GM12878 (cell line): Measurements from ENCODE around the gene FOXJ3. TPM values are rescaled to one million over a fixed set of nuclear protein-coding genes. Genes with fewer than 3 reads are reported as not detected.

ENCODE experiments used
- ATAC-seq: fragments of 200-7000 bp; cut with Tn5 transposase; 3 replicates; pipeline ENCODE4 v1.9.1; 2020; ENCODE audit warnings: mild to moderate bottlenecking, moderate library complexity
- BruUV-seq: library from RNA; stranded (reverse); fragments of 400-500 nt; replicated peaks from 2 replicates; lab custom pipeline; 2021; lab: Mats Ljungman, UMichigan
- CTCF ChIA-PET: fragments of 300-600 bp; sonication (Branson Sonifier 250); formaldehyde crosslinking; extraction: SDS; loops from one replicate; lab custom pipeline; 2021; ENCODE audit warnings: inconsistent platforms; lab: Yijun Ruan, JAX
- POLR2A ChIA-PET: fragments of 350-600 bp; formaldehyde crosslinking; extraction: SDS; loops from one replicate; lab custom pipeline; 2021; ENCODE audit warnings: inconsistent platforms; lab: Charles Lee
- RAD21 ChIA-PET: fragments of 300-600 bp; sonication (Branson Sonifier 250); formaldehyde crosslinking; loops from one replicate; lab custom pipeline; 2023; ENCODE audit warnings: antibody characterized with exemption; ENCODE audit not compliant: unreplicated experiment; lab: Charles Lee
- SMC1A ChIA-PET: fragments of 300-600 bp; sonication (Branson Sonifier 250); formaldehyde crosslinking; loops from one replicate; lab custom pipeline; 2023; ENCODE audit not compliant: unreplicated experiment, uncharacterized antibody; lab: Charles Lee
- DNase-seq: peaks from one replicate; pipeline ENCODE4 v3.0.0-alpha.2; 2011; ENCODE audit warnings: low read depth, low spot score
- FAIRE-seq: peaks from 3 replicates; lab custom pipeline; 2011; peaks lifted over from hg19 to GRCh38; lab: Jason Lieb, UNC
- H2AFZ ChIP-seq: 2 replicates; pipeline ENCODE4 v1.6.0; 2011; ENCODE audit warnings: low read depth, low read length, control low read depth; ENCODE audit not compliant: control insufficient read depth
- H3K27ac ChIP-seq: 2 replicates; pipeline ENCODE4 v1.5.1; 2011; ENCODE audit warnings: control low read depth; ENCODE audit not compliant: control insufficient read depth, insufficient read depth
- H3K27me3 ChIP-seq, 2 experiments: replicated peaks in 1 of 2; 2 replicates each; pipeline versions ENCODE4 v1.6.0 to v1.6.1; 2011; ENCODE audit warnings: low read length in 1 of 2; ENCODE audit not compliant: control insufficient read depth in 2 of 2, insufficient read depth in 2 of 2
- H3K36me3 ChIP-seq, 2 experiments: 2 replicates each; pipeline ENCODE4 v1.5.1; 2011; ENCODE audit warnings: low read length in 1 of 2; ENCODE audit not compliant: control insufficient read depth in 2 of 2, insufficient read depth in 2 of 2
- H3K4me1 ChIP-seq: 2 replicates; pipeline ENCODE4 v1.6.1; 2011; ENCODE audit warnings: mild to moderate bottlenecking, low read length, moderate library complexity, mixed read lengths; ENCODE audit not compliant: control insufficient read depth, insufficient read depth
- H3K4me2 ChIP-seq: 2 replicates; pipeline ENCODE4 v1.6.0; 2011; ENCODE audit warnings: control low read depth; ENCODE audit not compliant: control insufficient read depth, insufficient read depth
- H3K4me3 ChIP-seq: fragments of 200-600 bp; sonication (generic); 2 replicates; pipeline ENCODE4 v1.5.1; 2016
- H3K79me2 ChIP-seq: 2 replicates; pipeline ENCODE4 v1.6.0; 2011; ENCODE audit warnings: low read length; ENCODE audit not compliant: control insufficient read depth, insufficient read depth
- H3K9ac ChIP-seq: 2 replicates; pipeline ENCODE4 v1.8.0; 2011; ENCODE audit warnings: low read length, control low read depth, mixed read lengths; ENCODE audit not compliant: control insufficient read depth, insufficient read depth
- H3K9me3 ChIP-seq: replicated peaks from 3 replicates; pipeline ENCODE4 v1.5.1; 2011; ENCODE audit warnings: mild to moderate bottlenecking, low read length; ENCODE audit not compliant: control insufficient read depth, insufficient read depth
- H4K20me1 ChIP-seq: 2 replicates; pipeline ENCODE4 v1.6.0; 2011; ENCODE audit not compliant: control insufficient read depth, insufficient read depth
- ATF7 ChIP-seq: fragments of 450-650 bp; IDR thresholded peaks from 2 replicates; pipeline ENCODE4 v1.6.1; 2016; ENCODE audit warnings: low read depth, mild to moderate bottlenecking
- HDAC2 ChIP-seq: fragments of 200-600 bp; sonication (generic); IDR thresholded peaks from 2 replicates; pipeline ENCODE4 v1.6.1; 2017
- KAT2A ChIP-seq: conservative IDR thresholded peaks from 2 replicates; pipeline ENCODE4 v1.6.1; 2011; ENCODE audit warnings: low read depth, low read length; ENCODE audit not compliant: control insufficient read depth
- ZSCAN29 ChIP-seq: fragments of 450-650 bp; IDR thresholded peaks from 2 replicates; pipeline ENCODE4 v1.6.1; 2017; ENCODE audit warnings: mild to moderate bottlenecking, moderate library complexity
- WGBS: methylation state at CpG from one replicate; pipeline ENCODE4 v1.1.6; 2016; ENCODE audit warnings: low lambda C conversion rate; ENCODE audit not compliant: insufficient replicate concordance, insufficient coverage; ENCODE audit errors: missing lambda C conversion rate; 5-methylcytosine and 5-hydroxymethylcytosine counted together
- in situ Hi-C: fragments of 300-500 bp; cut with MboI; formaldehyde crosslinking; loops from 9 replicates; pipeline ENCODE4 v1.14.3; 2018; ENCODE audit warnings: mixed read lengths
- intact Hi-C: fragments of 100-400 bp; cut with micrococcal nuclease; formaldehyde crosslinking; loops from one replicate; pipeline ENCODE4 v1.14.2; 2022; ENCODE audit not compliant: unreplicated experiment
- polyA plus RNA-seq, 11 experiments: library from polyadenylated mRNA; depleted of rRNA in 4 of 11; unstranded in 6 of 11; stranded (reverse) in 5 of 11; fragments of >200 nt; fragmentation: Nextera tagmentation in 4 of 11; fragmentation: Illumina TruSeq in 1 of 11; extraction: Ambion mirVana in 4 of 11; extraction: Trizol in 1 of 11; gene quantifications; 1 replicate in 1 of 11; 2 replicates in 10 of 11; pipeline versions ENCODE4 v1.2.1 to v1.2.3, GENCODE V29; 2011 to 2016; ENCODE audit warnings: inconsistent platforms in 2 of 11, missing spikeins in 2 of 11, low read depth in 1 of 11
- total RNA-seq, 4 experiments: library from RNA; depleted of rRNA in 3 of 4; stranded (reverse); fragments of >200 nt in 3 of 4; fragmentation: Illumina TruSeq in 1 of 4; extraction: Trizol in 1 of 4; gene quantifications; 2 replicates each; pipeline versions ENCODE4 v1.2.1 to v1.2.3, GENCODE V29; 2013 to 2021
- TF ChIP-seq, protein P1 (sequence below): fragments of 450-650 bp; IDR thresholded peaks from 2 replicates; pipeline ENCODE4 v1.6.1; 2017; ENCODE audit warnings: antibody characterized with exemption, mild to moderate bottlenecking, moderate library complexity
- TF ChIP-seq, protein P2 (sequence below), 3 experiments: IDR thresholded peaks in 2 of 3; conservative IDR thresholded peaks in 1 of 3; 2 replicates each; pipeline ENCODE4 v1.5.1; 2011; ENCODE audit warnings: low read depth in 3 of 3, low read length in 3 of 3, mild to moderate bottlenecking in 3 of 3, control low read depth in 2 of 3, moderate library complexity in 2 of 3, inconsistent platforms in 1 of 3, mixed read lengths in 1 of 3; ENCODE audit not compliant: control insufficient read depth in 2 of 3, insufficient read depth in 1 of 3; ENCODE audit errors: extremely low read depth in 1 of 3

The FOXJ3 gene
- total and polyA plus RNA-seq, 10 of the 15 experiments (the other 5 are each of a cell fraction or from before 2014, with no cell fraction given) = 9.5 to 54.2 (median 24.7) TPM

DNA sequence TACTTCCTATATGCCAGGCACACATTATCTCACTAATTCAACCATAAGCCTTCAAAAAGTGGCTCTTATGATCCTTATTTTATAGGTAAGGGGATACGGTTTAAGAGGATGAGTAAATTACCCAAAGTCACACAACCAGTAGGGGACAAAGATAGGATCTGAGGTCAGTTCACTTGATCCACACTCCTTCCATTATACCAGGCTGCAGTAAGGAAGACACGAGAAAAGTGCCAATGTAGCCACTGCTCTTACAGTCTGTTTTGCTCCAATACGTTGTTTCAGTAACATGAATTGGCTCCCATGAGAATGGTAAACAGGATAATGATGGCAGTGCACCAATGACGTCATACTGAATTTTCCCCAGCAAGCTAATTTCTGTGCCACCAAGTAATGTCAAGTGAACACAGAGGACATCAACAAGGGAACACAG lies 155.1 kb downstream of the FOXJ3 start:
- CTCF ChIA-PET = interaction anchor here (0.6 to 1.2 kb wide), 3 partner anchors 12 to 572 kb away, joined by 3 to 4 read pairs (median 3); no protein-coding TSS in a partner anchor

More for the DNA sequence above, 155.1 kb downstream of the FOXJ3 start:
- WGBS = 97% methylated on average over 4 of the region's 4 CpGs
- no peak for ATAC-seq
- peaks cover 0 to 19% of the 10 kb centered on the region in 2 experiments for H3K36me3 ChIP-seq
- SMC1A ChIA-PET = no interaction called here
- in situ Hi-C loops (loop anchor here (10.0 kb wide), 1 partner anchor 605 kb away; no protein-coding TSS in a partner anchor), intact Hi-C loops (loop anchor here (5.0 to 10.0 kb wide), 2 partner anchors 157 to 285 kb away; partner anchors contain the start of genes CCDC30 and FOXJ3)
- H3K4me2 ChIP-seq = no peak overlapping the region
- DNase-seq = no peak
- H3K9ac ChIP-seq = no peak overlapping the region
- no peak for FAIRE-seq
- H3K27me3 ChIP-seq = no peaks in the 10 kb centered on the region
- H2AFZ ChIP-seq = no peak overlapping the region
- no peak overlapping the region for H3K27ac ChIP-seq
- H3K4me3 ChIP-seq = no peak overlapping the region
- H3K79me2 ChIP-seq = no peaks in the 10 kb centered on the region
- BruUV-seq = no TSS peak
- POLR2A ChIA-PET = no interaction called here
- no peaks in the 10 kb centered on the region for H3K9me3 ChIP-seq
- H3K4me1 ChIP-seq = no peaks in the 10 kb centered on the region
- peak; percentile 75 for TF ChIP-seq ATF7
- TF ChIP-seq, protein P1, sequence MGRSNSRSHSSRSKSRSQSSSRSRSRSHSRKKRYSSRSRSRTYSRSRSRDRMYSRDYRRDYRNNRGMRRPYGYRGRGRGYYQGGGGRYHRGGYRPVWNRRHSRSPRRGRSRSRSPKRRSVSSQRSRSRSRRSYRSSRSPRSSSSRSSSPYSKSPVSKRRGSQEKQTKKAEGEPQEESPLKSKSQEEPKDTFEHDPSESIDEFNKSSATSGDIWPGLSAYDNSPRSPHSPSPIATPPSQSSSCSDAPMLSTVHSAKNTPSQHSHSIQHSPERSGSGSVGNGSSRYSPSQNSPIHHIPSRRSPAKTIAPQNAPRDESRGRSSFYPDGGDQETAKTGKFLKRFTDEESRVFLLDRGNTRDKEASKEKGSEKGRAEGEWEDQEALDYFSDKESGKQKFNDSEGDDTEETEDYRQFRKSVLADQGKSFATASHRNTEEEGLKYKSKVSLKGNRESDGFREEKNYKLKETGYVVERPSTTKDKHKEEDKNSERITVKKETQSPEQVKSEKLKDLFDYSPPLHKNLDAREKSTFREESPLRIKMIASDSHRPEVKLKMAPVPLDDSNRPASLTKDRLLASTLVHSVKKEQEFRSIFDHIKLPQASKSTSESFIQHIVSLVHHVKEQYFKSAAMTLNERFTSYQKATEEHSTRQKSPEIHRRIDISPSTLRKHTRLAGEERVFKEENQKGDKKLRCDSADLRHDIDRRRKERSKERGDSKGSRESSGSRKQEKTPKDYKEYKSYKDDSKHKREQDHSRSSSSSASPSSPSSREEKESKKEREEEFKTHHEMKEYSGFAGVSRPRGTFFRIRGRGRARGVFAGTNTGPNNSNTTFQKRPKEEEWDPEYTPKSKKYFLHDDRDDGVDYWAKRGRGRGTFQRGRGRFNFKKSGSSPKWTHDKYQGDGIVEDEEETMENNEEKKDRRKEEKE = no peak
- TF ChIP-seq ZSCAN29 = no peak
- TF ChIP-seq HDAC2 = no peak
- TF ChIP-seq, protein P2, sequence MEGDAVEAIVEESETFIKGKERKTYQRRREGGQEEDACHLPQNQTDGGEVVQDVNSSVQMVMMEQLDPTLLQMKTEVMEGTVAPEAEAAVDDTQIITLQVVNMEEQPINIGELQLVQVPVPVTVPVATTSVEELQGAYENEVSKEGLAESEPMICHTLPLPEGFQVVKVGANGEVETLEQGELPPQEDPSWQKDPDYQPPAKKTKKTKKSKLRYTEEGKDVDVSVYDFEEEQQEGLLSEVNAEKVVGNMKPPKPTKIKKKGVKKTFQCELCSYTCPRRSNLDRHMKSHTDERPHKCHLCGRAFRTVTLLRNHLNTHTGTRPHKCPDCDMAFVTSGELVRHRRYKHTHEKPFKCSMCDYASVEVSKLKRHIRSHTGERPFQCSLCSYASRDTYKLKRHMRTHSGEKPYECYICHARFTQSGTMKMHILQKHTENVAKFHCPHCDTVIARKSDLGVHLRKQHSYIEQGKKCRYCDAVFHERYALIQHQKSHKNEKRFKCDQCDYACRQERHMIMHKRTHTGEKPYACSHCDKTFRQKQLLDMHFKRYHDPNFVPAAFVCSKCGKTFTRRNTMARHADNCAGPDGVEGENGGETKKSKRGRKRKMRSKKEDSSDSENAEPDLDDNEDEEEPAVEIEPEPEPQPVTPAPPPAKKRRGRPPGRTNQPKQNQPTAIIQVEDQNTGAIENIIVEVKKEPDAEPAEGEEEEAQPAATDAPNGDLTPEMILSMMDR (IDR thresholded peaks at IDR 0.05 in 2 of 3, conservative IDR thresholded peaks at IDR 0.05 in 1 of 3; ENCODE audit: control insufficient read depth in 2 of 3, extremely low read depth in 1 of 3, insufficient read depth in 1 of 3, low read depth in 3 of 3, low read length in 3 of 3) = no peak
- TF ChIP-seq KAT2A = no peak
- H4K20me1 ChIP-seq = no peaks in the 10 kb centered on the region
- RAD21 ChIA-PET = no interaction called here
